CD4-positive, alpha-beta T cell (primary cell): ENCODE results near the gene SPATA19. TPM values are rescaled to one million over a fixed set of nuclear protein-coding genes. Genes with fewer than 3 reads are reported as not detected.

Experiments
- ATAC-seq: fragments of 200-7000 bp; cut with Tn5 transposase; one replicate; pipeline ENCODE4 v1.10.0; 2022; ENCODE audit warnings: mild to moderate bottlenecking; ENCODE audit not compliant: poor library complexity
- CTCF ChIA-PET: fragments of 350-600 bp; sonication (Branson Sonifier 250); formaldehyde crosslinking; loops from one replicate; lab custom pipeline; 2021; ENCODE audit warnings: antibody characterized with exemption, inconsistent platforms; lab: Charles Lee
- POLR2A ChIA-PET: fragments of 350-600 bp; sonication (Branson Sonifier 250); formaldehyde crosslinking; loops from one replicate; lab custom pipeline; 2021; ENCODE audit warnings: antibody characterized with exemption, inconsistent platforms; lab: Charles Lee
- DNase-seq, 14 experiments: peaks; one replicate each; pipeline ENCODE4 v3.0.0-alpha.2; 2013 to 2020; ENCODE audit warnings: mixed read lengths in 2 of 14
- H3K27ac ChIP-seq, 2 donors: one replicate each; pipeline versions ENCODE4 v1.5.1 to v1.7.0; 2013; ENCODE audit warnings: low read length in 2 of 2, low read depth in 1 of 2, mild to moderate bottlenecking in 1 of 2
- H3K27me3 ChIP-seq, 2 experiments: 1 replicate in 1 of 2; 2 replicates in 1 of 2; pipeline versions ENCODE4 v1.6.1 to v1.7.0; 2013; ENCODE audit warnings: low read length in 2 of 2, control low read depth in 1 of 2, mild to moderate bottlenecking in 1 of 2, moderate library complexity in 1 of 2; ENCODE audit not compliant: insufficient read depth in 2 of 2, control insufficient read depth in 1 of 2
- H3K36me3 ChIP-seq: one replicate; pipeline ENCODE4 v1.6.1; 2013; ENCODE audit warnings: low read length, control low read depth; ENCODE audit not compliant: insufficient read depth
- H3K4me1 ChIP-seq: one replicate; pipeline ENCODE4 v1.6.1; 2013; ENCODE audit warnings: low read length, control low read depth; ENCODE audit not compliant: insufficient read depth
- H3K4me3 ChIP-seq: one replicate; pipeline ENCODE4 v1.5.1; 2013; ENCODE audit warnings: mild to moderate bottlenecking, low read length, moderate library complexity
- H3K9me3 ChIP-seq, 2 experiments: 1 replicate in 1 of 2; 2 replicates in 1 of 2; pipeline versions ENCODE4 v1.6.1 to v1.7.0; 2013; ENCODE audit warnings: low read length in 2 of 2, mild to moderate bottlenecking in 2 of 2, control low read depth in 1 of 2, moderate library complexity in 1 of 2; ENCODE audit not compliant: control insufficient read depth in 1 of 2, insufficient read depth in 1 of 2
- H3K27ac Mint-ChIP-seq: one replicate; pipeline ENCODE4 v1.8.0; 2020; ENCODE audit warnings: mixed read lengths
- H3K27me3 Mint-ChIP-seq: one replicate; pipeline ENCODE4 v1.8.0; 2021; ENCODE audit warnings: mixed read lengths
- H3K36me3 Mint-ChIP-seq: one replicate; pipeline ENCODE4 v1.8.0; 2021; ENCODE audit warnings: low read depth, mixed read lengths
- H3K4me1 Mint-ChIP-seq: one replicate; pipeline ENCODE4 v1.8.0; 2021; ENCODE audit warnings: low read depth, mixed read lengths
- H3K4me3 Mint-ChIP-seq: one replicate; pipeline ENCODE4 v1.8.0; 2020; ENCODE audit warnings: mild to moderate bottlenecking, mixed read lengths
- H3K9me3 Mint-ChIP-seq: one replicate; pipeline ENCODE4 v1.8.0; 2020; ENCODE audit warnings: mixed read lengths
- CTCF ChIP-seq: fragments of 200-600 bp; IDR thresholded peaks from one replicate; pipeline ENCODE4 v1.8.0; 2022; ENCODE audit warnings: antibody characterized with exemption, mild to moderate bottlenecking
- intact Hi-C, 2 experiments: fragments of 100-400 bp; cut with DNase I in 1 of 2; cut with micrococcal nuclease in 1 of 2; formaldehyde crosslinking; loops; one replicate each; pipeline versions ENCODE4 v1.15.1 to v1.9.0; 2023 to 2025; cut with DNase I, micrococcal nuclease
- total RNA-seq, 174 experiments: library from RNA in 2 of 174; stranded (reverse) in 2 of 174; gene quantifications; one replicate each; pipeline ENCODE4 v1.2.3 and lab custom pipeline; 2021 to 2026

Gene SPATA19
- total RNA-seq, 2 experiments from 2014 or later: not detected

- CTCF ChIA-PET: no interaction called here
- no peak for DNase-seq
- H3K4me1 ChIP-seq: no peaks in the 10 kb centered on the region
These were observed 16.4 kb downstream of the SPATA19 start for GRCh38 chr11:133828871-133829270.

GRCh38 chr11:133827556-133827955 is 17.8 kb downstream of the SPATA19 start:
- H3K9me3 ChIP-seq: peaks cover 0 to 7% of the 10 kb centered on the region in 2 experiments
- intact Hi-C loops: no loop called here
- POLR2A ChIA-PET: no interaction called here
- Mint-ChIP-seq H3K27ac (no peak overlapping the region), H3K27me3 (peaks cover 14% of the 10 kb centered on the region), H3K36me3 (no peaks in the 10 kb centered on the region), H3K9me3 (no peaks in the 10 kb centered on the region), H3K4me1 (no peaks in the 10 kb centered on the region), H3K4me3 (no peak overlapping the region)
- no peak for TF ChIP-seq CTCF
- H3K4me3 ChIP-seq: no peak overlapping the region
- ATAC-seq (no peak), DNase-seq (no peak)
- H3K36me3 ChIP-seq: no peaks in the 10 kb centered on the region
- CTCF ChIA-PET: no interaction called here
- H3K4me1 ChIP-seq: no peaks in the 10 kb centered on the region
- H3K27me3 ChIP-seq: no peaks in the 10 kb centered on the region
- no peak overlapping the region for H3K27ac ChIP-seq

More at GRCh38 chr11:133828871-133829270, 16.4 kb downstream of the SPATA19 start:
- no peaks in the 10 kb centered on the region for H3K36me3 Mint-ChIP-seq
- H3K36me3 ChIP-seq: no peaks in the 10 kb centered on the region
- no peak overlapping the region for H3K27ac ChIP-seq
- no peak for ATAC-seq
- H3K4me3 Mint-ChIP-seq: no peak overlapping the region
- H3K27me3 ChIP-seq: no peaks in the 10 kb centered on the region
- H3K9me3 ChIP-seq: peaks cover 0 to 8% of the 10 kb centered on the region in 2 experiments
- no peak for TF ChIP-seq CTCF
- POLR2A ChIA-PET: no interaction called here
- H3K27ac Mint-ChIP-seq: no peak overlapping the region
- no peak overlapping the region for H3K4me3 ChIP-seq
- H3K4me1 Mint-ChIP-seq: no peaks in the 10 kb centered on the region
- intact Hi-C loops: no loop called here
- peaks cover 14% of the 10 kb centered on the region for H3K27me3 Mint-ChIP-seq
- H3K9me3 Mint-ChIP-seq: no peaks in the 10 kb centered on the region

- Histone ChIP-seq H3K27ac (no peak overlapping the region), H3K4me3 (no peak overlapping the region), H3K9me3 (no peaks in the 10 kb centered on the region), H3K36me3 (no peaks in the 10 kb centered on the region), H3K27me3 (no peaks in the 10 kb centered on the region), H3K4me1 (no peaks in the 10 kb centered on the region)
- POLR2A ChIA-PET: no interaction called here
- Mint-ChIP-seq H3K4me3 (no peak overlapping the region), H3K36me3 (no peaks in the 10 kb centered on the region), H3K27ac (no peak overlapping the region), H3K9me3 (no peaks in the 10 kb centered on the region), H3K4me1 (no peaks in the 10 kb centered on the region), H3K27me3 (peaks cover 14% of the 10 kb centered on the region)
- CTCF ChIA-PET: no interaction called here
- no peak for ATAC-seq
- TF ChIP-seq CTCF: no peak
- intact Hi-C loops: no loop called here
- DNase-seq: no peak
These were observed 18.4 kb downstream of the SPATA19 start for GRCh38 chr11:133826866-133827265.
